KMS-11 (cell line): ENCODE results near the gene LANCL2.
A peak's percentile ranks its signal among the peaks of the same experiment; 100 is the strongest.

Experiments
- H2AFZ ChIP-seq: fragments of 200-600 bp; sonication (generic); 2 replicates; pipeline ENCODE4 v1.6.1; 2016; ENCODE audit warnings: antibody characterized with exemption, mixed run types, low read depth
- H3K27ac ChIP-seq: fragments of 200-600 bp; sonication (generic); 2 replicates; pipeline ENCODE4 v1.6.1; 2016; ENCODE audit warnings: mild to moderate bottlenecking, mixed run types
- H3K27me3 ChIP-seq: fragments of 200-600 bp; sonication (generic); 2 replicates; pipeline ENCODE4 v1.6.1; 2017; ENCODE audit warnings: mild to moderate bottlenecking, low read depth, mixed run types, moderate library complexity; ENCODE audit not compliant: insufficient read depth
- H3K36me3 ChIP-seq: fragments of 200-600 bp; sonication (generic); 2 replicates; pipeline ENCODE4 v1.6.1; 2017; ENCODE audit warnings: mild to moderate bottlenecking, mixed run types; ENCODE audit not compliant: insufficient read depth
- H3K4me1 ChIP-seq: fragments of 200-600 bp; sonication (generic); 2 replicates; pipeline ENCODE4 v1.6.1; 2016; ENCODE audit warnings: mild to moderate bottlenecking, low read depth, mixed run types; ENCODE audit not compliant: poor library complexity, severe bottlenecking
- H3K4me2 ChIP-seq: fragments of 200-600 bp; sonication (generic); 2 replicates; pipeline ENCODE4 v1.7.0; 2016; ENCODE audit warnings: mild to moderate bottlenecking, mixed run types
- H3K4me3 ChIP-seq: fragments of 200-600 bp; sonication (generic); IDR thresholded peaks from 2 replicates; pipeline ENCODE4 v1.6.1; 2017; ENCODE audit warnings: low read depth, low read length, mixed read lengths; ENCODE audit not compliant: insufficient read depth
- H3K79me2 ChIP-seq: fragments of 200-600 bp; sonication (generic); 2 replicates; pipeline ENCODE4 v1.6.1; 2016; ENCODE audit warnings: low read depth, mixed run types; ENCODE audit not compliant: insufficient read depth
- H3K9ac ChIP-seq: fragments of 200-600 bp; sonication (generic); 2 replicates; pipeline ENCODE4 v1.6.1; 2016; ENCODE audit warnings: mild to moderate bottlenecking, mixed run types
- H4K20me1 ChIP-seq: fragments of 200-600 bp; sonication (generic); 2 replicates; pipeline ENCODE4 v1.6.1; 2016; ENCODE audit warnings: mild to moderate bottlenecking, mixed run types; ENCODE audit not compliant: insufficient read depth
- TF ChIP-seq, protein P1 (sequence below): fragments of 200-600 bp; sonication (generic); conservative IDR thresholded peaks from 2 replicates; pipeline ENCODE4 v1.6.1; 2017; ENCODE audit warnings: low read depth, mild to moderate bottlenecking, antibody characterized with exemption, low read length, moderate library complexity, mixed read lengths

The LANCL2 gene

DNA sequence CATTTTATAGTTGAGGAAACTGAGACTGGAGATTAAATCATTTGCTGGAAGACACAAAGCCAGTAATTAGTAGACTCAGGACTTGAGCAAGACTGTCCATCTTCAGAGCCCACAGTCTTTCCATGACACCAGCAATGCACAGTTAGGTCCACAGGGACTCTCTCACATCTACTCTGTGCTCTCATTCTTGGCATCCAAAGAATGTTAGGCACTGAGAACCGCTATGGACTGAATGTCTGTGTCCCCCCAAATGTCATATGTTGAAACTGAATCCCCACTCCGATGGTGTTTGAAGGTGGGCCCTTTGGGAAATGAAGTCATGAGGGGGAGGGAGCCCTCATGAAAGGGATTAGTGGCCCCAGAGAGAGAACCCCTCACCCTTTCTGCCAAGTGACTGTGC lies 100.6 kb downstream of the LANCL2 start:
- H2AFZ ChIP-seq = no peak overlapping the region
- TF ChIP-seq, protein P1, sequence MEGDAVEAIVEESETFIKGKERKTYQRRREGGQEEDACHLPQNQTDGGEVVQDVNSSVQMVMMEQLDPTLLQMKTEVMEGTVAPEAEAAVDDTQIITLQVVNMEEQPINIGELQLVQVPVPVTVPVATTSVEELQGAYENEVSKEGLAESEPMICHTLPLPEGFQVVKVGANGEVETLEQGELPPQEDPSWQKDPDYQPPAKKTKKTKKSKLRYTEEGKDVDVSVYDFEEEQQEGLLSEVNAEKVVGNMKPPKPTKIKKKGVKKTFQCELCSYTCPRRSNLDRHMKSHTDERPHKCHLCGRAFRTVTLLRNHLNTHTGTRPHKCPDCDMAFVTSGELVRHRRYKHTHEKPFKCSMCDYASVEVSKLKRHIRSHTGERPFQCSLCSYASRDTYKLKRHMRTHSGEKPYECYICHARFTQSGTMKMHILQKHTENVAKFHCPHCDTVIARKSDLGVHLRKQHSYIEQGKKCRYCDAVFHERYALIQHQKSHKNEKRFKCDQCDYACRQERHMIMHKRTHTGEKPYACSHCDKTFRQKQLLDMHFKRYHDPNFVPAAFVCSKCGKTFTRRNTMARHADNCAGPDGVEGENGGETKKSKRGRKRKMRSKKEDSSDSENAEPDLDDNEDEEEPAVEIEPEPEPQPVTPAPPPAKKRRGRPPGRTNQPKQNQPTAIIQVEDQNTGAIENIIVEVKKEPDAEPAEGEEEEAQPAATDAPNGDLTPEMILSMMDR = no peak
- H3K4me1 ChIP-seq = peaks cover 70% of the 10 kb centered on the region
- no peak overlapping the region for H3K4me3 ChIP-seq
- H4K20me1 ChIP-seq = no peaks in the 10 kb centered on the region
- H3K4me2 ChIP-seq = no peak overlapping the region
- peaks cover 7% of the 10 kb centered on the region; the same call in 1 of the 2 replicates for H3K79me2 ChIP-seq
- H3K36me3 ChIP-seq = no peaks in the 10 kb centered on the region; the same call in 1 of the 2 replicates
- H3K27ac ChIP-seq = no peak overlapping the region
- no peak overlapping the region for H3K9ac ChIP-seq
- no peaks in the 10 kb centered on the region for H3K27me3 ChIP-seq

DNA sequence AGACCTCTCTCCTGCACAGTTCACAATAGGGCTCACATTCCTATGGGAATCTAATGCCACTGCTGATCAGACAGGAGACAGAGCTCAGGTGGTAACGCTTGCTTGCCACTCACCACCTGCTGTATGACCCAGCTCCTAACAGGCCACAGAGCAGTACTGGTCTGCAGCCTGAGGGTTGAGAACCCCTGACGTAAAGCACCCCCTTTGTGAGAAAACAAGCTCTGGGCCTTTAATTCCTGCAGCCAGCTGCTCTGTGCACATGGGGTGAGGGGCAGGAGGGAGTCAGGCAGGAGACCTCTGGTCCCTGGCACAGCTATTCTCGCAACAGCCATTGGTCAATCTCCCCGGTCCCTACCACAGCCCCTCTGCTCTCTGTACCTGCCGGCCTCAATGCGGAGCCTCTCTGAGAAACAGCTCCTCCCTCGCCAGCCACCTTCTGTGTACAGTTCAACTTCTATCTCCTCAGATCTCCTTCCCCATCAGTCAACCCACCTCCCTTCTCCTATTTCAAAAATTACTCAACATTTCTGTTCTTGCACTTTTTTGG lies 102.0 kb downstream of the LANCL2 start:
- Histone ChIP-seq H3K9ac (no peak overlapping the region), H3K36me3 (no peaks in the 10 kb centered on the region; the same call in 1 of the 2 replicates), H3K4me3 (no peak overlapping the region), H2AFZ (no peak overlapping the region), H3K4me1 (peaks cover 71% of the 10 kb centered on the region), H3K79me2 (peaks cover 7% of the 10 kb centered on the region; the same call in 1 of the 2 replicates), H4K20me1 (no peaks in the 10 kb centered on the region), H3K27me3 (no peaks in the 10 kb centered on the region), H3K27ac (no peak overlapping the region; the same call in 1 of the 2 replicates), H3K4me2 (no peak overlapping the region; the same call in 1 of the 2 replicates)
- TF ChIP-seq, protein P1 = no peak

DNA sequence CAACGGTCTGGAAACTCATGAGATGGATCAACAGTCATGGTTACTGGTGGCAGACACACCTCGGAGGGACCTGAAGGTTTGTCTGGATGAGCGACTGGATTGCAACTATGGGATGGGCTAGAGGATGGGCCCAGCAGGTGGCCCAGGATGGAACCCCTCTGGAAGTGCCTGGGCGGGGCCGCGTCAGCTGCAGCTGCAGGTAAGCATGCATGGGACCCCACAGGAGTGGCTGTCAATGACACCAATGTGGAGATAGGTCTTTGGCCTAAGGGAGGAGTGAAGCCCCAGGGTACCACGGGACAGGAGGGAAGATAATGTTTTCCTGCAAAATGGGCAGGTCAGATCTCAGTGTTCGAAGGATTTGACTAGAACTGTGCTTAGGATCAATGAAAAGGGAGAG lies 103.4 kb downstream of the LANCL2 start:
- no peaks in the 10 kb centered on the region for H4K20me1 ChIP-seq
- no peak overlapping the region for H2AFZ ChIP-seq
- peak overlapping the region; percentile 67 for H3K4me2 ChIP-seq
- H3K79me2 ChIP-seq = peaks cover 11% of the 10 kb centered on the region; the same call in 1 of the 2 replicates
- peak overlapping the region; percentile 85 for H3K27ac ChIP-seq
- H3K9ac ChIP-seq = no peak overlapping the region
- H3K4me3 ChIP-seq = no peak overlapping the region
- H3K27me3 ChIP-seq = no peaks in the 10 kb centered on the region
- H3K4me1 ChIP-seq = peaks cover 64% of the 10 kb centered on the region
- H3K36me3 ChIP-seq = no peaks in the 10 kb centered on the region; the same call in 1 of the 2 replicates
- TF ChIP-seq, protein P1 = no peak

DNA sequence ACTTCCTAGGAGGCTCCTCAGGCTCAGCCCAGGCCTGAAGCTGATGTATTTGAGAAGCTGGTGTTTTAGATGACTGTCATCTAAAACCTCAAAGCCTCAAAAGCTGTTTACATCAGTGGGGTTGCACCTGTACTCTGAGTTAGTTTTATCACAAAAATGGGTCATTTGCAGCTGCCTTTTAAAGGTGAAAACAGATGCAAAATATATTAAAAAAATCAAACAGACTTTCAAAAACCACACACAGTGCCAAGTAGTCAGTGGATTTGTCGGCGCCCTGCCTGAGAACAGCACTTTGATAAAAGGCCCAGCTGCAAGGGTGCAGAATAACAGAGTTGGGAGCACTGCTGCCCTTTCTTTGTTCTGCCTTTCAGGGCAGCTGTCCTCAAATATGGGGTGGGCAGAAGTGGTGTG lies 104.1 kb downstream of the LANCL2 start:
- TF ChIP-seq, protein P1 = no peak

More for the DNA sequence above, 104.1 kb downstream of the LANCL2 start:
- Histone ChIP-seq H3K79me2 (peaks cover 18% of the 10 kb centered on the region; the same call in 1 of the 2 replicates), H3K27me3 (no peaks in the 10 kb centered on the region), H3K4me1 (peaks cover 58% of the 10 kb centered on the region), H3K36me3 (no peaks in the 10 kb centered on the region; the same call in 1 of the 2 replicates), H2AFZ (no peak overlapping the region), H4K20me1 (no peaks in the 10 kb centered on the region), H3K4me2 (peak overlapping the region; percentile 67), H3K27ac (peak overlapping the region; percentile 85), H3K4me3 (no peak overlapping the region), H3K9ac (no peak overlapping the region)
